GM18520 (cell line): ENCODE results near the gene VPS54.
"Not testable (repeated sequence)": the region's sequence is repeated elsewhere in the genome, so short reads cannot be mapped to it uniquely, and the experiment has no call there.

Source experiments
- ATAC-seq: cut with Tn5 transposase; IDR thresholded peaks from one replicate; pipeline ENCODE4 v1.9.1; 2021; ENCODE audit not compliant: unreplicated experiment

Gene VPS54

DNA sequence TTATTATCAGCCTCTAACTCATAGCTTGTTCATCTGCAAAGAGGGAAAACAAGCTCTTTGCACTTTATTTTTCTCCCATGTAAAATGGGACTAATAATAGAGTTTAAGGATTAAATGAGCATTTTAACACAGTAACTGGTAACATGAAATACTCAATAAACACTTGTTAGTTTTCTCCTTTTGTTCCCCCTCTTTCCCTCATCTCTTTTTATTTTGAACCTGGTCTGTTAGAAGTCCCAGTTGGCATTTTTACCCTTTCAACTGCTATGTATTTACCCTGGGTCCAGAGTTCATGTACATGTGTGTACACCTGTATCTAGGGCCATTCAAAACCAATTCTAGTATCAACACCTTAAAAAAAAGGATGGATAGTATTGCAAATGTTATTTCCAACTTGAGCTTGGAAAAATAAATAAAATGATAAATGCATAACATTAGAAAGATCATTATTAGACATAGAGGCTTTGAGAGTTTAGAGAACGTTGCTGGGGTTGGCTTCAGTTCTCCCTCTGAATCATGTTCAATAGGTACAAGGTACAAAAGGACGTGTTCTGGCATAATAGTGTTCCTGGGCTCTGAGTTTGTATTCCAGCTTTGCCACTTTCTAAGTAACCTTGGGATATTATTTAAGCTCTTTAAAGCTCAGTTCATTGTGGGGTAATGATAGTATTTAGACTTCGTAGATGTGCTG is 5.2 kb upstream of the VPS54 start:
- no peak for ATAC-seq

GRCh38 chr2:64023485-64024258 is 4.4 kb upstream of the VPS54 start:
- ATAC-seq, result no peak

GRCh38 chr2:64021578-64021977 is 2.4 kb upstream of the VPS54 start:
- ATAC-seq, result no peak

- ATAC-seq, result no peak
Measured at GRCh38 chr2:64019975-64020528, 824 bp upstream of the VPS54 start.

DNA sequence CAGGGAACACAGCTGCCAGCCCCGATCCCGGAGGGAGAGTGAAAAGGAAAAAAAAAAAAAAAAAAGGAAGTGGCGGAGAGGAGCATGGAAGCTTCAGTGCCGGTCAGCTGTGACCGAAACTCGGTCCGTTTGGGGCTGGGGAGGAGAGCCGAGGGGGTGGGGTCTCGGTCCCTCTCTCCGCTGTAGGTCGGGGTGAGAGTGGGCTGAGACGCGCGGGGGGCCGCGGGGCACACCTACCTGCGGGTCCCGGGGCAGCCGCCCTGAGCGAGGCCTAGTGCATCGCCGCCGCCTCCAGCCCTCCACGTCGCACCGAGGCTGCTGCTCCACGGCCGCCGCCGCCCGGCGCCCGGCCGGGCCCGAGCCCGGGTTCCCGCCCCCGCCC is 536 bp downstream of the VPS54 start:
- ATAC-seq, result peak; percentile 29

- ATAC-seq, result no peak
Measured at GRCh38 chr2:64017811-64018700, 1.2 kb downstream of the VPS54 start.

GRCh38 chr2:64015898-64016297 is 3.3 kb downstream of the VPS54 start:
- ATAC-seq, result no peak

DNA sequence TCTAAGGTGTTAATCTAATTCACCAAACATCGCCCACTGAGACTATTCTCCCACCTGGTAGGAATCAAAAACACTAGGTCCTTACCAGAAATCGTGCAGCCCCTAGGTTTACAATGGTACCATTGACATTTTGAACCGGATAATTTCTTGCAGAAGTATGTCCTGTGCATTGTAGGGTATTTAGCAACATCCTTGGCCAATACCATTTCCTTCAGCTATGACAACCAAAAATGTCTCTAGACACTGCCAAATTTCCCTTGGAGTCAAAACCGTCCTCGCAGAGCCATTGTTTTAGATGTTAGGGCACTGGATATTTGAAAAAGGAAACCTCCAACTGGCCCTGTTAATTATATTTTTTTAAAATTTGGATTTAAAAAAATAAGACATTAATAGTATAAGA is 3.8 kb downstream of the VPS54 start:
- no peak for ATAC-seq

DNA sequence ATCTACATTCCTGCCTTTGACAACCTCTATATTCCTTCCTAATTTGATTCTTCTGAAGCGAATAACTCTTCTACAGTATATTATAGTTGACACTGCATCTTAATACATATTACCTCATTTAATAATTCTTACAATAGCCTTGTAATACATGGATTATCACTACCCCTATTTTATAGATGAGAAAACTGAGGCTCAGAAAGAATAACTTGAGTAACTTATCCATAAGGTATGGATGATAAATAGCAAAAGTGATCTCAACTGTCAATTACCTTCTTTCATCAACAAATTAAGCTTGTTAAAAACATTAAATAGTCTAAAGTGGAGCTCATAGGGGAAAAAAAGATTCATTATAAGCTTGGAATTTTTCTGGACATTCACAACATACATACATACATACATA is 4.6 kb downstream of the VPS54 start:
- ATAC-seq, result no peak

GRCh38 chr2:64013053-64013452 is 6.2 kb downstream of the VPS54 start:
- no peak for ATAC-seq

DNA sequence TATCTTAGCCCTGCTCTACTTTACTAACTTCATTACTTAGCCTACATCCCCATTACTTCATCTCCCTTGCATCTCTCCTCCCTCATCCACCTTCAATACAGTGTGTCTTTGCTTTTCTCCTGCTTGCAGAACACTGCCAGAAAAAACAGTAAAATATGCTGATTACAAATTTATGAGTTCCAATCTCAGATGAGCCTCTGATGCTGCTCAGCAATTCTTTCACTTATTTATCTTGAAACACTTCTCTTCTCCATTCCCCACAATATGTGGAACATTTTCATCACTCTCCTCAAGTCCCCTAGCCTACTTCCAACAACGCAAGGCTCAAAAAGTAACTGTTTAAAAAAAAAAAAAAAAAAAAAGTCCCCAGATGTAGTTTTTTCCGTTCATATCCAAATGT is 7.1 kb downstream of the VPS54 start:
- ATAC-seq, result no peak

DNA sequence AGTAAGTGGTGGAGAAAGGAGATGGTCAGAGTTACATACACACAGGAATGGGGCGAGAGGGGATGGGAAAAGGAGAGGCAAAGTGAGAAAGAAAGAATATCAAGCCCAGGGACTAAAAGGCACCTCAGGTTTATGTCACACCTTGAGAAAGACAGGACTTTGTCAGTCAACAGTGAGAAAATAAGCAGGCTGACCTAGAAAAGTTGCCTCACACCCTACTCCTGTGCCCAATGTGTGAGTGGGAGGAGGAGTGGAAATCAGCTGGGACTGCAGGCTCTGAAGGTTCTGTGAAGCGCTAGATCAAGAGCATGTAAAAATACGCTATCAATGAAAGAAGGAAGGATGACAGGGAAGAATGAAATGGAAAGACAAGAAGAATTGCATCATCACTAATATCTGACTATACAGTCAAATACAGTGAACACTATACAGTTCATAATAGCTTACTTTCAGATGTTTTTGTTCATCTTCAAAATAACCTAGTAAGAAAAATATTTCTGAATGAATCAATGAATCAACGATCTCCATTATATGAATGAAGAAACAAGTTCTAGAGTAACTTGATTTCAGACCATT is 10.7 kb downstream of the VPS54 start:
- ATAC-seq, result no peak

DNA sequence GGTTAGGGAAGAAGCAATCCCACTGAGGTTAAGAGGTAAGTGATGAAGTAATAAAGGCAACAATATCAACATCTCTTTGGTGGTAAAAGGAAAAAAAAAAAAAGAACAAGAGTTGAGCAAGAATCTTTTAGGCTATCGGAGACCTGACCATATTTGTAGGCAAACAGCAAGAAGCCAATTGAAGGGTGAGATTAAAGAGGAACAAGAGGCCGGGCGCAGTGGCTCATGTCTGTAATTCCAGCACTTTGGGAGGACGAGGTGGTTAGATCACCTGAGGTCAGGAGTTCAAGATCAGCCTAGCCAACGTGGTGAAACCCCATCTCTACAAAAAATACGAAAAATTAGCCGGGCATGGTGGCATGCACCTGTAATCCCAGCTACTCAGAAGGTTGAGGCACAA is 11.3 kb downstream of the VPS54 start:
- no peak for ATAC-seq

- no peak for ATAC-seq
Measured at GRCh38 chr2:64005707-64006356, 13.4 kb downstream of the VPS54 start.

DNA sequence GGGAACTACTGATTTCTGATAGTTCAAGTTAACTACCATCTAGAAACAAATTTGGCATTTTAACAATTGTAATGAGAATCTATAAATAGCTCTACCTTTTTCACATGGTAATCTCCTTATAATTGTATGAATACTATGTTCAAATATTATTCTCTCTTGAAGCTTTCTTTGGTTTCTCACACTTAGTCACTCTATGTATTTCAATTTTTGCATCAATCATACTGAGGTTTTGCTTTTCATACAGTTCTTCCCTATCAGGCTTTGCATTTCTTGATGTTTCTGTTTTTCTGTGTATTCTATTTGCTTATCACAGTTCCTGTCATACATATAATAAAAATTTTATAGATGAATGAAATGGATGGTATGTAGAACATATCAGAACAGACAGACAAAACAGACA is 16.0 kb downstream of the VPS54 start:
- ATAC-seq, result no peak

DNA sequence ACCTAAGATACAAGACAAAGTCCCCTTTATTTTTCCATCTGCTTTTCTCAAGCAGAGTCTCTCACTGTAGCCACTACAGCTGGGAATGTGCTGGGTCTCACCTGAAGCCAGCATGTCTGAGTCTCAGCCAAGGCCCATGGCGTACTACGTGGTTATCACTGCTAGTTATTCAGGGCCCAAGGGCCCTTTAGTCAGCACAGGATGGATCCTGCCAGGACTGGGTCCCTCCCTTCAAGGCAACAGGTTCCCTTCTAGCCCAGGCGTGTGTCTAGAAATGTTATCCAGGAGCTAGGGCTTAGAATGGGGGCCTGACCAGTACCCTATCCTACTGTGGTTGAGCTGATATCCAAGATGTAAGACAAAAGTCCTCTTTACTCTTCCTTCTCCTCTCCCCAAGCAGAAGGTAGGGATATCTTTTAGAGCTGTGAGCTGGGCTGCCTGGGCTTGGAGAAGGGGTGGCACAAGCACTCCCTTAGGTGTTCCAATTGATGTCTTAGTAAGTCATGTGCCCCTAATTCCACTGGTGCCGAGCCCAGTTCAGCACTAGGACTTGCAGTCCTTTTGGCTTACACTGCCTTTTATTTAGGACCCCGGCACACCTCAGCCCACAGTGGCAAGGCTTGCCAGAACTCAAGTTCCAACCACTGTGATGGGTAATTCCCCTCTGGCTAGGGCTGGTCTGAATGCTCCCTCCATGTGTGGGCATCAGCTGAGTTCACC is 17.7 kb downstream of the VPS54 start:
- no peak for ATAC-seq

GRCh38 chr2:64000630-64001381 is 18.4 kb downstream of the VPS54 start:
- ATAC-seq, result no peak

DNA sequence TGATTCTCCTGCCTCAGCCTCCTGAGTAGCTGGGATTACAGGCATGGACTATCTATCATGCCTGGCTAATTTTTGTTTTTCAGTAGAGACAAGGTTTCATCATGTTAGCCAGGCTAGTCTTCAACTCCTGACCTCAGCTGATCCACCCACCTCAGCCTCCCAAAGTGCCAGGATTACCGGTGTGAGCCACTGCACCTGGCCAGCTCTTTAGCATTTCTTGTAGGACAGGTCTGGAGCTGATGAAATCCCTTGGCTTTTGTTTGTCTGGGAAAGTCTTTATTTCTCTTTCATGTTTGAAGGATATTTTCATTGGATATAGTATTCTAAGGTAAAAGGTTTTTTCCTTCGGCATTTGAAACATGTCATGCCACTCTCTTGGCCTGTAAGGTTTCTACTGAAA is 20.2 kb downstream of the VPS54 start:
- no peak for ATAC-seq

- ATAC-seq, result not testable (repeated sequence)
Measured at GRCh38 chr2:63996582-63997198, 22.5 kb downstream of the VPS54 start.
